Muscle of leg (tissue), 9 donors: ENCODE measurements around the gene STIM1. TPM values are rescaled to one million over a fixed set of nuclear protein-coding genes. Genes with fewer than 3 reads are reported as not detected.

ENCODE experiments used
- polyA plus RNA-seq, 8 donors: library from polyadenylated mRNA; unstranded; fragments of 120-200 nt; gene quantifications; one replicate each; pipeline versions ENCODE4 v1.2.1 to v1.2.3, GENCODE V29; 2013; ENCODE audit warnings: inconsistent platforms in 1 of 8, low replicate concordance in 1 of 8; ENCODE audit not compliant: insufficient read length in 8 of 8, insufficient read depth in 1 of 8
- total RNA-seq: library from RNA; stranded (reverse); fragments of 120-200 nt; gene quantifications from one replicate; pipeline ENCODE4 v1.2.4, GENCODE V29; 2013

STIM1 gene
- total and polyA plus RNA-seq, 9 donors = 40.7 to 108 (median 76.4) TPM

Other genes with a start within 250 kb of the STIM1 start
- 3.2 TPM for gene ART5, start 213.7 kb upstream of the STIM1 start, total RNA-seq
- 1 to 10 TPM; 1.2 to 5.4 (median 2.5) TPM for gene ART5, start 213.7 kb upstream of the STIM1 start, polyA plus RNA-seq
- 5.7 TPM for gene ART1, start 210.5 kb upstream of the STIM1 start, total RNA-seq
- 1 to 10 TPM; 2.3 to 6.3 (median 3.8) TPM for gene ART1, start 210.5 kb upstream of the STIM1 start, polyA plus RNA-seq
- 0.71 TPM for gene CHRNA10, start 184.3 kb upstream of the STIM1 start, total RNA-seq
- 1 to 10 TPM; 2.4 to 4.9 (median 3.3) TPM for gene CHRNA10, start 184.3 kb upstream of the STIM1 start, polyA plus RNA-seq
- gene NUP98, start 58.1 kb upstream of the STIM1 start, total RNA-seq = 41.1 TPM
- 10 to 100 TPM; 36.9 to 44.6 (median 40.0) TPM for gene NUP98, start 58.1 kb upstream of the STIM1 start, polyA plus RNA-seq
- gene PGAP2, start 47.1 kb upstream of the STIM1 start, total RNA-seq = 8.7 TPM
- gene PGAP2, start 47.1 kb upstream of the STIM1 start, polyA plus RNA-seq = 10 to 100 TPM; 17.9 to 29.8 (median 23.6) TPM
- gene RHOG, start 14.7 kb upstream of the STIM1 start, total RNA-seq = 7.4 TPM
- gene RHOG, start 14.7 kb upstream of the STIM1 start, polyA plus RNA-seq = 10 to 100 TPM; 21.9 to 31.4 (median 26.3) TPM
- 48.2 TPM for gene RRM1, start 239.1 kb downstream of the STIM1 start, total RNA-seq
- 10 to 100 TPM; 35.8 to 50.7 (median 43.7) TPM for gene RRM1, start 239.1 kb downstream of the STIM1 start, polyA plus RNA-seq